Smooth muscle cell (in vitro differentiated cells): ENCODE results near the gene POC1B. TPM values are rescaled to one million over a fixed set of nuclear protein-coding genes. Genes with fewer than 3 reads are reported as not detected.

Experiments used
- DNase-seq: peaks from one replicate; lab custom pipeline; 2025; ENCODE audit not compliant: unreplicated experiment; lab: John Stamatoyannopoulos, UW
- H2AFZ ChIP-seq: fragments of 200-600 bp; sonication (generic); 2 replicates; pipeline ENCODE4 v1.6.0; 2016; ENCODE audit warnings: antibody characterized with exemption, low read depth, mild to moderate bottlenecking
- H3F3A ChIP-seq: fragments of 200-600 bp; sonication (generic); 2 replicates; pipeline ENCODE4 v1.6.0; 2017; ENCODE audit warnings: antibody characterized with exemption, low read depth
- H3K27ac ChIP-seq: fragments of 200-600 bp; sonication (generic); 2 replicates; pipeline ENCODE4 v1.5.1; 2016; ENCODE audit warnings: low read depth, mild to moderate bottlenecking
- H3K27me3 ChIP-seq: fragments of 200-600 bp; sonication (generic); 2 replicates; pipeline ENCODE4 v1.6.1; 2016; ENCODE audit warnings: low read depth, mild to moderate bottlenecking
- H3K36me3 ChIP-seq: fragments of 200-600 bp; sonication (generic); 2 replicates; pipeline ENCODE4 v1.5.1; 2016; ENCODE audit warnings: low read depth
- H3K4me1 ChIP-seq: fragments of 200-600 bp; sonication (generic); 2 replicates; pipeline ENCODE4 v1.5.1; 2016; ENCODE audit warnings: low read depth
- H3K4me2 ChIP-seq: fragments of 200-600 bp; sonication (generic); 2 replicates; pipeline ENCODE4 v1.6.0; 2016; ENCODE audit warnings: mild to moderate bottlenecking
- H3K4me3 ChIP-seq: fragments of 200-600 bp; sonication (generic); 2 replicates; pipeline ENCODE4 v1.5.1; 2016; ENCODE audit warnings: mild to moderate bottlenecking
- H3K79me2 ChIP-seq: fragments of 200-600 bp; sonication (generic); 2 replicates; pipeline ENCODE4 v1.6.0; 2016; ENCODE audit warnings: low read depth, mild to moderate bottlenecking
- H3K9ac ChIP-seq: fragments of 200-600 bp; sonication (generic); 2 replicates; pipeline ENCODE4 v1.6.0; 2016; ENCODE audit warnings: low read depth
- H3K9me3 ChIP-seq: fragments of 200-600 bp; sonication (generic); replicated peaks from 2 replicates; pipeline ENCODE4 v1.5.1; 2016; ENCODE audit warnings: low read depth
- H4K20me1 ChIP-seq: fragments of 200-600 bp; sonication (generic); 2 replicates; pipeline ENCODE4 v1.6.0; 2016; ENCODE audit warnings: low read depth
- WGBS: methylation state at CpG from one replicate; pipeline ENCODE4 v1.1.7; 2016; ENCODE audit warnings: low lambda C conversion rate; 5-methylcytosine and 5-hydroxymethylcytosine counted together
- polyA plus RNA-seq: library from polyadenylated mRNA; unstranded; fragments of >200 nt; fragmentation: Nextera tagmentation; extraction: Ambion mirVana; gene quantifications from 2 replicates; pipeline ENCODE4 v1.2.1, GENCODE V29; 2016
- total RNA-seq: library from RNA; depleted of rRNA; stranded (reverse); fragments of >200 nt; gene quantifications from 2 replicates; pipeline ENCODE4 v1.2.3, GENCODE V29; 2014
- TF ChIP-seq, protein P1 (sequence below): fragments of 200-600 bp; sonication (generic); IDR thresholded peaks from 2 replicates; pipeline ENCODE4 v1.5.1; 2017; ENCODE audit warnings: borderline replicate concordance, mild to moderate bottlenecking, antibody characterized with exemption; ENCODE audit not compliant: insufficient read depth, poor library complexity, severe bottlenecking

Gene POC1B
- total and polyA plus RNA-seq, 2 experiments from 2014 or later = 9.1 to 13.3 TPM

DNA sequence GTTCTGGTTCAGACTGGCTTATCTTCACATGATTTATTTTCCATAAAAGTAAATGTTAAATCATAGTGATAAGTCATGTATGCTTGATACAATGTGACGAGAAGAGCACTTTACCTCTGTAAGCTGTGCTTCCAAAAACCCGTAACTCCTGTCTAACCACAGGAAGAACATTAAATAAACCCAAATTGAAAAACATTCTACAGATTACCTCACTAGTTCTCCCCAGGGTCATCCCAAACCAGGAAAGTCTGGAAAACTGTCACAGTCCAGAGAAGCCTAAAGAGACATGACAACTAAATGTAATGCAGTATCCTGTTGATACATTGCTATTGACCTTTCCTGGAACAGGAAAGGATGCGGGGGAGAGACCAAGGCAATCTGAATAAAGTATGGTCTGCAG lies 141.0 kb downstream of the POC1B start:
- H3K4me3 ChIP-seq = no peak overlapping the region

GRCh38 chr12:89384050-89384758 lies 141.6 kb downstream of the POC1B start:
- Histone ChIP-seq H3K9ac (no peak overlapping the region), H3K27ac (peak overlapping the region; percentile 22)
- DNase-seq = no peak

More for the DNA sequence above, 141.0 kb downstream of the POC1B start:
- Histone ChIP-seq H3K27ac (peak overlapping the region; percentile 22), H2AFZ (no peak overlapping the region), H3K36me3 (no peaks in the 10 kb centered on the region), H3K9me3 (no peaks in the 10 kb centered on the region), H4K20me1 (no peaks in the 10 kb centered on the region), H3K27me3 (no peaks in the 10 kb centered on the region), H3K9ac (no peak overlapping the region), H3K4me2 (peak overlapping the region; percentile 51), H3K79me2 (no peaks in the 10 kb centered on the region), H3K4me1 (peaks cover 34% of the 10 kb centered on the region), H3F3A (peaks cover 9% of the 10 kb centered on the region)
- DNase-seq = no peak
- TF ChIP-seq, protein P1, sequence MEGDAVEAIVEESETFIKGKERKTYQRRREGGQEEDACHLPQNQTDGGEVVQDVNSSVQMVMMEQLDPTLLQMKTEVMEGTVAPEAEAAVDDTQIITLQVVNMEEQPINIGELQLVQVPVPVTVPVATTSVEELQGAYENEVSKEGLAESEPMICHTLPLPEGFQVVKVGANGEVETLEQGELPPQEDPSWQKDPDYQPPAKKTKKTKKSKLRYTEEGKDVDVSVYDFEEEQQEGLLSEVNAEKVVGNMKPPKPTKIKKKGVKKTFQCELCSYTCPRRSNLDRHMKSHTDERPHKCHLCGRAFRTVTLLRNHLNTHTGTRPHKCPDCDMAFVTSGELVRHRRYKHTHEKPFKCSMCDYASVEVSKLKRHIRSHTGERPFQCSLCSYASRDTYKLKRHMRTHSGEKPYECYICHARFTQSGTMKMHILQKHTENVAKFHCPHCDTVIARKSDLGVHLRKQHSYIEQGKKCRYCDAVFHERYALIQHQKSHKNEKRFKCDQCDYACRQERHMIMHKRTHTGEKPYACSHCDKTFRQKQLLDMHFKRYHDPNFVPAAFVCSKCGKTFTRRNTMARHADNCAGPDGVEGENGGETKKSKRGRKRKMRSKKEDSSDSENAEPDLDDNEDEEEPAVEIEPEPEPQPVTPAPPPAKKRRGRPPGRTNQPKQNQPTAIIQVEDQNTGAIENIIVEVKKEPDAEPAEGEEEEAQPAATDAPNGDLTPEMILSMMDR = no peak
- 77% methylated on average over 3 of the region's 3 CpGs for WGBS

GRCh38 chr12:89383235-89384049 lies 142.4 kb downstream of the POC1B start:
- Histone ChIP-seq H3K27ac (no peak overlapping the region), H3K36me3 (no peaks in the 10 kb centered on the region), H3K4me1 (peaks cover 34% of the 10 kb centered on the region), H3K9me3 (no peaks in the 10 kb centered on the region), H3K9ac (no peak overlapping the region), H3K4me2 (no peak overlapping the region), H2AFZ (no peak overlapping the region), H3K27me3 (no peaks in the 10 kb centered on the region), H3F3A (peaks cover 5% of the 10 kb centered on the region), H3K79me2 (no peaks in the 10 kb centered on the region), H4K20me1 (no peaks in the 10 kb centered on the region), H3K4me3 (no peak overlapping the region)
- TF ChIP-seq, protein P1 = no peak
- 83% methylated on average over 6 of the region's 6 CpGs for WGBS
- DNase-seq = no peak

More at GRCh38 chr12:89384050-89384758, 141.6 kb downstream of the POC1B start:
- TF ChIP-seq, protein P1 = no peak
- Histone ChIP-seq H3K9me3 (no peaks in the 10 kb centered on the region), H3K27me3 (no peaks in the 10 kb centered on the region), H3K4me3 (no peak overlapping the region), H3K4me2 (peak overlapping the region; percentile 51), H3K4me1 (peaks cover 34% of the 10 kb centered on the region), H3K36me3 (no peaks in the 10 kb centered on the region), H3F3A (peaks cover 8% of the 10 kb centered on the region), H2AFZ (no peak overlapping the region), H3K79me2 (no peaks in the 10 kb centered on the region), H4K20me1 (no peaks in the 10 kb centered on the region)
- WGBS = 46% methylated on average over 8 of the region's 8 CpGs
